Measurements from ENCODE around the gene NUP85. TPM values are rescaled to one million over a fixed set of nuclear protein-coding genes. Genes with fewer than 3 reads are reported as not detected.
"Not testable (repeated sequence)": the region's sequence is repeated elsewhere in the genome, so short reads cannot be mapped to it uniquely, and the experiment has no call there.

The NUP85 gene
- polyA plus RNA-seq (2013, experiment 1 of 2), result 61.3 TPM
- polyA plus RNA-seq (2013, experiment 2 of 2), result 63.1 TPM

GRCh38 chr17:75205037-75205792 lies at the start of gene NUP85:
Gene NUP85 (plus strand): TSS chr17:75205679. CDS start chr17:75205762, 83 bp downstream.
- Histone ChIP-seq H4K5ac (ENCODE audit: low read length) (peak within 1 kb of the TSS; percentile 53), H3K4me1 (ENCODE audit: control insufficient read depth, low read depth, low read length) (no peaks in the 10 kb centered on the region), H3K36me3 (ENCODE audit: control insufficient read depth, insufficient read depth, low read length) (no peaks in the 10 kb centered on the region), H3K9ac (ENCODE audit: low read length) (peak within 1 kb of the TSS; percentile 73), H3K23ac (ENCODE audit: low read length) (peak within 1 kb of the TSS; percentile 38), H3K4me2 (ENCODE audit: low read length) (peak within 1 kb of the TSS; percentile 92), H3K27ac (ENCODE audit: low read depth, low read length) (peak within 1 kb of the TSS; percentile 78), H3K79me1 (ENCODE audit: low read length) (peaks cover 2% of the 10 kb centered on the region), H3K18ac (ENCODE audit: low read length) (peak within 1 kb of the TSS; percentile 43), H3K27me3 (ENCODE audit: insufficient read depth, low read length, poor library complexity) (no peaks in the 10 kb centered on the region), H2BK5ac (ENCODE audit: low read length) (peak within 1 kb of the TSS; percentile 92), H3K4ac (ENCODE audit: low read depth, low read length) (peak within 1 kb of the TSS; percentile 65), H2BK15ac (replicated peaks; ENCODE audit: low read depth) (no peak within 1 kb of the TSS), H2BK120ac (ENCODE audit: low read depth, low read length) (no peak within 1 kb of the TSS), H4K8ac (ENCODE audit: low read depth, low read length) (no peak within 1 kb of the TSS), H3K79me2 (ENCODE audit: control insufficient read depth, insufficient read depth, low read length) (peaks cover 24% of the 10 kb centered on the region), H3K56ac (ENCODE audit: low read length) (peak within 1 kb of the TSS; percentile 99), H3K4me3 (ENCODE audit: low read length) (peak within 1 kb of the TSS; percentile 90), H2AK5ac (ENCODE audit: low read length) (peak within 1 kb of the TSS; percentile 13)
- no CpG with 5 or more reads among the region's 57 CpGs for WGBS (ENCODE audit: extremely low coverage, insufficient coverage, low lambda C conversion rate)
- peak; percentile 96 for DNase-seq

DNA sequence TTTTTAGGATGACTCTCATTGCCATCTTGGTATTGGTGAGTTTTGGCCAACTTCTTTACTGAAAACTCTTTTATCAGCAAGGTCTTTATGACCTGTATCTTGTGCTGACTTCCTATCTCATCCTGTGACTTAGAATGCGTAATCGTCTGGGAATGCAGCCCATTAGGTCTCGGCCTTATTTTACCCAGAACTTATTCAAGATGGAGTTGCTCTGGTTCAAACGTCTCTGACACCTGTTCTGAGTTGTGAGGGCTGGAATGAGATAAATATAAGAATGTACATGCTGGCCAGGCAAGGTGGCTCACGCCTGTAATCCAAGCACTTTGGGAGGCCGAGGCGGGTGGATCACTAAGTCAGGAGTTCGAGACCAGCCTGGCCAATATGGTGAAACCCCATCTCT lies 47.0 kb upstream of the NUP85 start:
- not testable (repeated sequence) for H3K27ac ChIP-seq (ENCODE audit: low read depth, low read length); H3K18ac ChIP-seq (ENCODE audit: low read length); H3K79me1 ChIP-seq (ENCODE audit: low read length); H3K56ac ChIP-seq (ENCODE audit: low read length); H3K27me3 ChIP-seq (ENCODE audit: insufficient read depth, low read length, poor library complexity); H3K4me2 ChIP-seq (ENCODE audit: low read length); H3K4me1 ChIP-seq (ENCODE audit: control insufficient read depth, low read depth, low read length); H3K4ac ChIP-seq (ENCODE audit: low read depth, low read length); H4K8ac ChIP-seq (ENCODE audit: low read depth, low read length); H2BK15ac ChIP-seq (replicated peaks; ENCODE audit: low read depth); H2AK5ac ChIP-seq (ENCODE audit: low read length); H2BK5ac ChIP-seq (ENCODE audit: low read length); H3K79me2 ChIP-seq (ENCODE audit: control insufficient read depth, insufficient read depth, low read length); H3K4me3 ChIP-seq (ENCODE audit: low read length); H3K9ac ChIP-seq (ENCODE audit: low read length); H3K36me3 ChIP-seq (ENCODE audit: control insufficient read depth, insufficient read depth, low read length); H4K5ac ChIP-seq (ENCODE audit: low read length); H3K23ac ChIP-seq (ENCODE audit: low read length); H2BK120ac ChIP-seq (ENCODE audit: low read depth, low read length)
- peak; percentile 56 for DNase-seq
- no CpG with 5 or more reads among the region's 8 CpGs for WGBS (ENCODE audit: extremely low coverage, insufficient coverage, low lambda C conversion rate)

DNA sequence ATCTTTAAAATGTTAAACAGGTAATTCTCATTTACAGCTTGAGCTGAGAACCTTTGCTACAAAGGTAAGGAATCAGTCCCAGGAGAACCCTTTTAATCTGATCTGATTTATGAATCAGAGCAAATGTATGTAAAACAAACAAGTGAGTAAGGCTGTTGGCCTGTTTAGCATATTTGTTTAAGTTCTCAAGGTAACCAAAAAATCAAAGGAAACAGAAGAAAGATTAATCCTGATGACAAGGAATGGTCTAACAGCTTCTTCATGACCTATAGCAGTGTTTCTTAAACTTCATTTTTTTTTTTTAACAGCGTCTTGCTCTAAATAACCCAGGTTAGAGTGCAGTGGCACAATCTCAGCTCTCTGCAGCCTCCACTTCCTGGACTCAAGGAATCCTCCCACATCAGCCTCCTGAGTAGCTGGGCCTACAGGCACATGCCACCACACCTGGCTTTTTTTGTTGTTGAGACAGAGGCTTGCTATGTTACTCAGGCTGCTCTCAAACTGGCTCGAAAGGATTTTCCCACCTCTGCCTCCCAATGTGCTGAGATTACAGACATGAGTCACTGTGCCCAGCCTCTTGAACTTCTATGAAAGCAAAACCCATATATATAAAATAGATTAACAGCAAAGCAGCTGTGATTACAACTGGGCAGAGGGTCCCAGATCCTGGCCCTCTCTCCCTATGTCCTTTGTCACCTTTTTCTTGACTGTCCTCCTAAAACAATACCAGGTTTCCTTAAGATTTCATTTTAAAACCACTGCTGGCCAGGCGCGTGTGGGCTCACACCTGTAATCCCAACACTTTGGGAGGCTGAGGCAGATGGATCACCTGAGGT lies 46.1 kb upstream of the NUP85 start:
- H3K27ac ChIP-seq (ENCODE audit: low read depth, low read length), result no peak overlapping the region
- no peak overlapping the region for H3K56ac ChIP-seq (ENCODE audit: low read length)
- WGBS (ENCODE audit: extremely low coverage, insufficient coverage, low lambda C conversion rate), result no CpG with 5 or more reads among the region's 4 CpGs
- no peak overlapping the region for H3K4me2 ChIP-seq (ENCODE audit: low read length)
- H4K8ac ChIP-seq (ENCODE audit: low read depth, low read length), result no peak overlapping the region
- H3K79me2 ChIP-seq (ENCODE audit: control insufficient read depth, insufficient read depth, low read length), result no peaks in the 10 kb centered on the region
- peaks cover 2% of the 10 kb centered on the region for H3K4me1 ChIP-seq (ENCODE audit: control insufficient read depth, low read depth, low read length)
- H3K27me3 ChIP-seq (ENCODE audit: insufficient read depth, low read length, poor library complexity), result no peaks in the 10 kb centered on the region
- no peak overlapping the region for H2BK15ac ChIP-seq (replicated peaks; ENCODE audit: low read depth)
- no peak overlapping the region for H2BK120ac ChIP-seq (ENCODE audit: low read depth, low read length)
- H3K18ac ChIP-seq (ENCODE audit: low read length), result no peak overlapping the region
- no peak overlapping the region for H2BK5ac ChIP-seq (ENCODE audit: low read length)
- DNase-seq, result peak; percentile 68
- no peak overlapping the region for H2AK5ac ChIP-seq (ENCODE audit: low read length)
- no peak overlapping the region for H4K5ac ChIP-seq (ENCODE audit: low read length)
- H3K9ac ChIP-seq (ENCODE audit: low read length), result no peak overlapping the region
- H3K36me3 ChIP-seq (ENCODE audit: control insufficient read depth, insufficient read depth, low read length), result no peaks in the 10 kb centered on the region
- no peak overlapping the region for H3K4ac ChIP-seq (ENCODE audit: low read depth, low read length)
- H3K79me1 ChIP-seq (ENCODE audit: low read length), result no peaks in the 10 kb centered on the region
- no peak overlapping the region for H3K23ac ChIP-seq (ENCODE audit: low read length)
- H3K4me3 ChIP-seq (ENCODE audit: low read length), result no peak overlapping the region

GRCh38 chr17:75160211-75160610 lies 45.3 kb upstream of the NUP85 start:
- Histone ChIP-seq H3K4me3 (ENCODE audit: low read length) (no peak overlapping the region), H3K36me3 (ENCODE audit: control insufficient read depth, insufficient read depth, low read length) (no peaks in the 10 kb centered on the region), H4K5ac (ENCODE audit: low read length) (no peak overlapping the region), H2BK120ac (ENCODE audit: low read depth, low read length) (no peak overlapping the region), H3K79me2 (ENCODE audit: control insufficient read depth, insufficient read depth, low read length) (no peaks in the 10 kb centered on the region), H3K27ac (ENCODE audit: low read depth, low read length) (no peak overlapping the region), H3K18ac (ENCODE audit: low read length) (no peak overlapping the region), H2BK15ac (replicated peaks; ENCODE audit: low read depth) (no peak overlapping the region), H3K4me2 (ENCODE audit: low read length) (no peak overlapping the region), H3K9ac (ENCODE audit: low read length) (no peak overlapping the region), H2BK5ac (ENCODE audit: low read length) (no peak overlapping the region), H3K79me1 (ENCODE audit: low read length) (no peaks in the 10 kb centered on the region), H3K56ac (ENCODE audit: low read length) (no peak overlapping the region), H2AK5ac (ENCODE audit: low read length) (no peak overlapping the region), H3K27me3 (ENCODE audit: insufficient read depth, low read length, poor library complexity) (no peaks in the 10 kb centered on the region), H4K8ac (ENCODE audit: low read depth, low read length) (no peak overlapping the region), H3K4ac (ENCODE audit: low read depth, low read length) (no peak overlapping the region), H3K4me1 (ENCODE audit: control insufficient read depth, low read depth, low read length) (peaks cover under 1% of the 10 kb centered on the region), H3K23ac (ENCODE audit: low read length) (no peak overlapping the region)
- WGBS (ENCODE audit: extremely low coverage, insufficient coverage, low lambda C conversion rate), result no CpG with 5 or more reads among the region's 5 CpGs
- DNase-seq, result no peak

DNA sequence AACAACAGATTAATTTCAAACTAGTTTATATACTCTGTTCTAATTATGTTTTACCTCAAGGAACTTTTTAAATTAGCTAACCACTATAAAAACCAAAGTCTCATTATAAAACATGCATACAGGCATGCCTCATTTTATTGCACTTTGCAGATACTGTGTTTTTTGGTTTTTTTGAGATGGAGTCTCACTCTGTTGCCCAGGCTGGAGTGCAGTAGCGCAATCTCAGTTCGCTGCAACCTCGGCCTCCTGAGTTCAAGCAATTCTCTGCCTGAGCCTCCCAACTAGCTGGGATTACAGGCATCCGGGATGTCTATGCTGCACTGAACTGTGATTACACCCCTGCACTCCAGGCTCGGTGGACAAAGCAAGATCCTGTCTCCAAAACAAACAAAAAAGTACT lies 42.4 kb upstream of the NUP85 start:
- no peak overlapping the region for H4K5ac ChIP-seq (ENCODE audit: low read length)
- H3K9ac ChIP-seq (ENCODE audit: low read length), result no peak overlapping the region
- no peak overlapping the region for H3K23ac ChIP-seq (ENCODE audit: low read length)
- no peaks in the 10 kb centered on the region for H3K79me1 ChIP-seq (ENCODE audit: low read length)
- no peak overlapping the region for H2BK120ac ChIP-seq (ENCODE audit: low read depth, low read length)
- H3K79me2 ChIP-seq (ENCODE audit: control insufficient read depth, insufficient read depth, low read length), result no peaks in the 10 kb centered on the region
- no peak overlapping the region for H3K18ac ChIP-seq (ENCODE audit: low read length)
- H3K27me3 ChIP-seq (ENCODE audit: insufficient read depth, low read length, poor library complexity), result no peaks in the 10 kb centered on the region
- no peak overlapping the region for H3K4ac ChIP-seq (ENCODE audit: low read depth, low read length)
- H3K4me3 ChIP-seq (ENCODE audit: low read length), result no peak overlapping the region
- no peak overlapping the region for H3K56ac ChIP-seq (ENCODE audit: low read length)
- no peak for DNase-seq
- H2AK5ac ChIP-seq (ENCODE audit: low read length), result no peak overlapping the region
- H3K4me2 ChIP-seq (ENCODE audit: low read length), result no peak overlapping the region
- H3K4me1 ChIP-seq (ENCODE audit: control insufficient read depth, low read depth, low read length), result no peaks in the 10 kb centered on the region
- no peak overlapping the region for H2BK15ac ChIP-seq (replicated peaks; ENCODE audit: low read depth)
- no peak overlapping the region for H2BK5ac ChIP-seq (ENCODE audit: low read length)
- no CpG with 5 or more reads among the region's 5 CpGs for WGBS (ENCODE audit: extremely low coverage, insufficient coverage, low lambda C conversion rate)
- H3K36me3 ChIP-seq (ENCODE audit: control insufficient read depth, insufficient read depth, low read length), result peaks cover 2% of the 10 kb centered on the region
- no peak overlapping the region for H3K27ac ChIP-seq (ENCODE audit: low read depth, low read length)
- H4K8ac ChIP-seq (ENCODE audit: low read depth, low read length), result no peak overlapping the region
